H1 (cell line): ENCODE measurements around the gene NID1. TPM values are rescaled to one million over a fixed set of nuclear protein-coding genes. Genes with fewer than 3 reads are reported as not detected.
A peak's percentile ranks its signal among the peaks of the same experiment; 100 is the strongest.

Experiments
- CTCF ChIA-PET: fragments of 300-600 bp; sonication (Branson Sonifier 250); formaldehyde crosslinking; loops from one replicate; lab custom pipeline; 2021; ENCODE audit not compliant: partially characterized antibody; lab: Charles Lee
- POLR2A ChIA-PET: fragments of 300-600 bp; sonication (Branson Sonifier 250); formaldehyde crosslinking; loops from one replicate; lab custom pipeline; 2021; ENCODE audit warnings: inconsistent platforms; ENCODE audit not compliant: partially characterized antibody; lab: Charles Lee
- DNase-seq, 2 experiments: peaks; one replicate each; pipeline versions ENCODE4 v3.0.0 to v3.0.0-alpha.2; 2010 to 2022; ENCODE audit warnings: low spot score in 2 of 2, low read depth in 1 of 2, mixed read lengths in 1 of 2
- FAIRE-seq: peaks from 2 replicates; lab custom pipeline; 2011; peaks lifted over from hg19 to GRCh38; lab: Jason Lieb, UNC
- H2AFZ ChIP-seq: 2 replicates; pipeline ENCODE4 v1.8.1; 2012; ENCODE audit warnings: low read length, inconsistent platforms
- H2AK5ac ChIP-seq: 2 replicates; pipeline ENCODE4 v1.6.1; 2013; ENCODE audit warnings: low read depth, low read length
- H2BK120ac ChIP-seq: replicated peaks from 2 replicates; pipeline ENCODE3; 2013; ENCODE audit warnings: low read depth, low read length, inconsistent platforms
- H2BK12ac ChIP-seq: 2 replicates; pipeline ENCODE4 v1.6.1; 2013; ENCODE audit warnings: low read depth, low read length
- H2BK15ac ChIP-seq: 2 replicates; pipeline ENCODE4 v1.6.1; 2013; ENCODE audit warnings: low read length
- H2BK20ac ChIP-seq: 2 replicates; pipeline ENCODE4 v1.6.1; 2013; ENCODE audit warnings: low read length
- H2BK5ac ChIP-seq: 2 replicates; pipeline ENCODE4 v1.6.1; 2013; ENCODE audit warnings: low read depth, low read length
- H3K14ac ChIP-seq: 2 replicates; pipeline ENCODE4 v1.6.1; 2013; ENCODE audit warnings: inconsistent platforms; ENCODE audit not compliant: insufficient read length
- H3K18ac ChIP-seq: 2 replicates; pipeline ENCODE4 v1.6.1; 2013; ENCODE audit warnings: low read length; ENCODE audit errors: extremely low read depth
- H3K23ac ChIP-seq: 2 replicates; pipeline ENCODE4 v1.6.1; 2013; ENCODE audit warnings: inconsistent platforms; ENCODE audit not compliant: insufficient read length
- H3K23me2 ChIP-seq: 2 replicates; pipeline ENCODE4 v1.6.1; 2013; ENCODE audit warnings: low read depth, low read length
- H3K27ac ChIP-seq: 2 replicates; pipeline ENCODE4 v1.6.1; 2011; ENCODE audit warnings: low read depth, low read length, inconsistent platforms
- H3K27me3 ChIP-seq, 4 experiments: replicated peaks in 1 of 4; 1 replicate in 1 of 4; 2 replicates in 3 of 4; pipeline versions ENCODE4 v1.6.1 to v1.8.1; 2011 to 2013; ENCODE audit warnings: low read length in 3 of 4, mild to moderate bottlenecking in 3 of 4, inconsistent platforms in 2 of 4, mixed read lengths in 2 of 4, moderate library complexity in 1 of 4; ENCODE audit not compliant: control insufficient read depth in 3 of 4, insufficient read depth in 3 of 4; ENCODE audit errors: extremely low read depth in 1 of 4
- H3K36me3 ChIP-seq, 4 experiments: 2 replicates each; pipeline versions ENCODE4 v1.6.1 to v1.8.1; 2011 to 2013; ENCODE audit warnings: mild to moderate bottlenecking in 4 of 4, low read length in 3 of 4, moderate library complexity in 2 of 4, control low read depth in 1 of 4, inconsistent platforms in 1 of 4; ENCODE audit not compliant: insufficient read depth in 4 of 4, control insufficient read depth in 2 of 4
- H3K4ac ChIP-seq: replicated peaks from 2 replicates; pipeline ENCODE3; 2013; ENCODE audit warnings: low read length, low read depth, mixed read lengths, inconsistent platforms; ENCODE audit not compliant: insufficient read length
- H3K4me1 ChIP-seq, 4 experiments: replicated peaks in 1 of 4; 1 replicate in 1 of 4; 2 replicates in 3 of 4; pipeline versions ENCODE4 v1.6.1 to v1.8.1; 2011 to 2013; ENCODE audit warnings: low read length in 3 of 4, inconsistent platforms in 2 of 4, mixed read lengths in 1 of 4; ENCODE audit not compliant: insufficient read depth in 4 of 4, control insufficient read depth in 3 of 4
- H3K4me2 ChIP-seq, 2 experiments: 2 replicates each; pipeline versions ENCODE4 v1.6.1 to v1.8.1; 2011 to 2013; ENCODE audit warnings: low read depth in 2 of 2, low read length in 2 of 2, control low read depth in 1 of 2, inconsistent platforms in 1 of 2, mild to moderate bottlenecking in 1 of 2; ENCODE audit not compliant: insufficient read depth in 1 of 2
- H3K4me3 ChIP-seq, 4 experiments: fragments of 200-600, 300-600 bp in 1 of 4; sonication (generic), shearing (Covaris generic), sonication (Bioruptor Twin) in 1 of 4; 2 replicates each; pipeline versions ENCODE4 v1.5.1 to v1.8.1; 2011 to 2016; ENCODE audit warnings: low read length in 4 of 4, low read depth in 3 of 4, control low read depth in 2 of 4, inconsistent platforms in 2 of 4, mild to moderate bottlenecking in 2 of 4, mixed read lengths in 1 of 4, moderate library complexity in 1 of 4; ENCODE audit not compliant: insufficient read depth in 2 of 4; ENCODE audit errors: extremely low read depth in 1 of 4
- H3K56ac ChIP-seq: replicated peaks from 2 replicates; pipeline ENCODE3; 2013; ENCODE audit warnings: low read depth, mild to moderate bottlenecking, mixed read lengths, low read length, inconsistent platforms; ENCODE audit not compliant: insufficient read length
- H3K79me1 ChIP-seq: 2 replicates; pipeline ENCODE4 v1.6.1; 2013; ENCODE audit warnings: low read depth, low read length, control low read depth
- H3K79me2 ChIP-seq, 2 experiments: 2 replicates each; pipeline versions ENCODE4 v1.6.1 to v1.8.1; 2012 to 2013; ENCODE audit warnings: low read length in 2 of 2, mild to moderate bottlenecking in 2 of 2, inconsistent platforms in 1 of 2; ENCODE audit not compliant: insufficient read depth in 2 of 2, control insufficient read depth in 1 of 2
- H3K9ac ChIP-seq, 4 experiments: replicated peaks in 1 of 4; 1 replicate in 1 of 4; 2 replicates in 3 of 4; pipeline versions ENCODE4 v1.6.1 to v1.8.1; 2011 to 2013; ENCODE audit warnings: low read depth in 3 of 4, low read length in 3 of 4, control low read depth in 2 of 4, mild to moderate bottlenecking in 2 of 4, moderate library complexity in 2 of 4, inconsistent platforms in 1 of 4; ENCODE audit errors: extremely low read depth in 1 of 4
- H3K9me3 ChIP-seq, 2 experiments: 2 replicates each; pipeline versions ENCODE4 v1.6.1 to v1.8.1; 2012 to 2013; ENCODE audit warnings: mild to moderate bottlenecking in 2 of 2, moderate library complexity in 2 of 2, control low read depth in 1 of 2, inconsistent platforms in 1 of 2, low read depth in 1 of 2, low read length in 1 of 2, mixed read lengths in 1 of 2; ENCODE audit not compliant: insufficient read depth in 2 of 2
- H4K20me1 ChIP-seq, 2 experiments: replicated peaks in 1 of 2; 2 replicates each; pipeline versions ENCODE3 to v1.8.1; 2011 to 2013; ENCODE audit warnings: inconsistent platforms in 2 of 2, low read length in 2 of 2, mild to moderate bottlenecking in 1 of 2; ENCODE audit not compliant: insufficient read depth in 2 of 2, control insufficient read depth in 1 of 2
- H4K5ac ChIP-seq: 2 replicates; pipeline ENCODE4 v1.6.1; 2013; ENCODE audit warnings: low read length, low read depth, mixed read lengths, inconsistent platforms; ENCODE audit not compliant: insufficient read length
- H4K8ac ChIP-seq: 2 replicates; pipeline ENCODE4 v1.8.0; 2013; ENCODE audit warnings: mild to moderate bottlenecking, moderate library complexity, low read length, inconsistent platforms; ENCODE audit not compliant: insufficient read depth; ENCODE audit errors: extremely low read depth
- H4K91ac ChIP-seq: replicated peaks from 2 replicates; pipeline ENCODE3; 2013; ENCODE audit warnings: low read length, mixed read lengths, inconsistent platforms; ENCODE audit not compliant: insufficient read length
- BRCA1 ChIP-seq: IDR thresholded peaks from 2 replicates; pipeline ENCODE4 v1.6.1; 2012; ENCODE audit warnings: low read depth, low read length, improper control_type of control experiment
- EZH2 ChIP-seq: fragments of 200-600 bp; sonication (generic); IDR thresholded peaks from 2 replicates; pipeline ENCODE4 v1.7.1; 2012; ENCODE audit warnings: low read depth, mild to moderate bottlenecking, moderate library complexity, low read length, inconsistent platforms; ENCODE audit not compliant: severe bottlenecking
- WGBS, 2 experiments: shearing (Covaris generic) in 1 of 2; methylation state at CpG; one replicate each; pipeline versions ENCODE4 v1.1.6 to v1.1.7; 2013 to 2015; ENCODE audit warnings: low lambda C conversion rate in 2 of 2, mixed read lengths in 2 of 2, inconsistent platforms in 1 of 2, low coverage in 1 of 2, missing lambda C conversion rate in 1 of 2; ENCODE audit not compliant: insufficient replicate concordance in 2 of 2, insufficient coverage in 1 of 2, insufficient read length in 1 of 2; ENCODE audit errors: extremely low coverage in 1 of 2, missing lambda C conversion rate in 1 of 2; 5-methylcytosine and 5-hydroxymethylcytosine counted together
- polyA plus RNA-seq, 7 experiments: library from polyadenylated mRNA; depleted of rRNA in 3 of 7; stranded (reverse) in 5 of 7; unstranded in 2 of 7; fragments of >200 nt in 5 of 7; fragments of 200-250 nt in 2 of 7; gene quantifications; 1 replicate in 5 of 7; 2 replicates in 1 of 7; 4 replicates in 1 of 7; pipeline versions ENCODE4 v1.2.1 to v1.2.3, GENCODE V29; 2011 to 2013; ENCODE audit warnings: missing spikeins in 2 of 7, mixed read lengths in 2 of 7
- total RNA-seq: library from RNA; stranded (reverse); fragmentation: NEBNext Ultra II Directional; extraction: Animal tissue kit (Norgen Biotek cat#: 25700); gene quantifications from 2 replicates; pipeline ENCODE4 v1.2.1, GENCODE V29; 2021

The NID1 gene
- total and polyA plus RNA-seq, 2 of the 8 experiments (the other 6 are each of a cell fraction or from before 2014, with no cell fraction given), result 20.9 to 25.4 TPM

DNA sequence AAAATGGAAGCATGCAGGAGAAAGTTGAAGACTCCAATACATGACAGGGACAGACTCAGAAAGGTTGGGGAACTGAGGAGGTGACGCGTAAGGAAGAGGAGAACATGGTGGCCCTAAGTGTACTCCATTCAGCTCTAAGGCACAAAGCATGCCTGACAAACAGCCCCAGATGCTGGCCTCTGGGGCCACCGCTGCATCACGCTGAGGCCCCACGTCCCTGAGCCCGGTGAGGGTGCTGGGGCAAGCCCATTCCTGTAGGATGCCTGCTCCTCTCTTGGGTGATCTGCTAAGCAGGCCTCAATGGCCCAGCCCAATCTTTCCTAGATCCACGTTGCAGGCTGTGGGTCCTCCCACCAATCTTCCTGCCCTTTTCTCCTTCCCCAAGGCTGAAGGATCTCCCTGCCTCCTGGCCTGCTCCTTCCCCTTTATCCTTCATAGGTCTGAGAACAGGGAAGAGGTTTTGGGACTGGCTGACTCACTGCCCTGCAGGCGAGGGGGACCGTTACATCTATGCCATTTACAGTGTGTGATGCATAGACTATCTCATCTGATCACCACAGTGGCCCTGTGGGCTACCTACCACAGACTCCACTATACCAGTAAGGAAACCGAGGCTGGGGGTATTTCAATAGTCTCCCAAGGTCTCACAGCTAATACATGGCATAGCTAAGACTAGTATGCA is 16.8 kb upstream of the NID1 start:
- TF ChIP-seq EZH2, result no peak
- TF ChIP-seq BRCA1, result no peak
- Histone ChIP-seq H3K14ac (no peak overlapping the region), H4K5ac (no peak overlapping the region), H2BK20ac (no peak overlapping the region), H3K36me3 (no peaks in the 10 kb centered on the region), H2AFZ (0 out of 2 replicates have a peak overlapping the region, but pooled peaks have one; percentile 2), H4K91ac (no peak overlapping the region), H3K56ac (no peak overlapping the region), H3K23ac (no peak overlapping the region), H3K4me3 (no peak overlapping the region), H3K4me1 (no peaks in the 10 kb centered on the region), H3K4me2 (no peak overlapping the region), H3K27me3 (no peaks in the 10 kb centered on the region), H4K8ac (no peak overlapping the region), H3K79me2 (no peaks in the 10 kb centered on the region), H3K9ac (no peak overlapping the region), H3K9me3 (no peaks in the 10 kb centered on the region), H2AK5ac (no peak overlapping the region), H3K4ac (no peak overlapping the region), H2BK5ac (no peak overlapping the region), H4K20me1 (peaks cover 0 to 5% of the 10 kb centered on the region in 2 experiments), H2BK15ac (no peak overlapping the region), H3K18ac (no peak overlapping the region), H2BK12ac (no peak overlapping the region), H2BK120ac (no peak overlapping the region), H3K27ac (no peak overlapping the region), H3K23me2 (peaks cover 7% of the 10 kb centered on the region; the same call in 1 of the 2 replicates), H3K79me1 (no peaks in the 10 kb centered on the region)
- POLR2A ChIA-PET, result no interaction called here
- no peak for FAIRE-seq
- CTCF ChIA-PET, result interaction anchor here (0.7 kb wide), 1 partner anchor 110 kb away, joined by 3 read pairs; no protein-coding TSS in a partner anchor
- 90% methylated on average over 10 of the region's 10 CpGs; no CpG with 5 or more reads in 1 of the 2 experiments for WGBS, 2 experiments
- no peak for DNase-seq
